Measurements from ENCODE around the gene PLA2G1B.

GRCh38 chr12:120301962-120302815 lies 25.4 kb downstream of the PLA2G1B start, which contains the start of gene SIRT4:
- TF ChIP-seq CTCF (IDR thresholded peaks at IDR 0.05) (peak; percentile 69 to 83 (median 72)), EP300 (IDR thresholded peaks at IDR 0.05; ENCODE audit: low read depth) (no peak), POLR2AphosphoS5 (IDR thresholded peaks at IDR 0.05) (peak; percentile 16 to 73 (median 33)), POLR2A (IDR thresholded peaks at IDR 0.05) (no peak)

All from transverse colon (tissue), 4 donors.